HepG2 (cell line): ENCODE measurements around the gene CDK5RAP1. TPM values are rescaled to one million over a fixed set of nuclear protein-coding genes. Genes with fewer than 3 reads are reported as not detected.

ENCODE experiments used
- AGO1 ChIP-seq: fragments of 200-400 bp; formaldehyde crosslinking; IDR thresholded peaks from 2 replicates; pipeline ENCODE4 v1.6.1; 2017; ENCODE audit warnings: mild to moderate bottlenecking, low read depth, low read length, moderate library complexity; ENCODE audit not compliant: poor library complexity, severe bottlenecking
- GFI1 ChIP-seq: sonication (generic); formaldehyde crosslinking; IDR thresholded peaks from 2 replicates; pipeline ENCODE4 v1.5.0; 2020; ENCODE audit warnings: missing genetic modification reagents, mild to moderate bottlenecking, borderline replicate concordance
- HDAC2 ChIP-seq: sonication (generic); formaldehyde crosslinking; IDR thresholded peaks from 2 replicates; pipeline ENCODE4 v1.4.0; 2020; ENCODE audit warnings: missing genetic modification reagents
- NR2F6 ChIP-seq, 2 experiments: IDR thresholded peaks; 2 replicates each; pipeline ENCODE4 v1.6.1; 2016; ENCODE audit warnings: antibody characterized with exemption in 1 of 2, mild to moderate bottlenecking in 1 of 2
- RFX5 ChIP-seq: IDR thresholded peaks from 2 replicates; pipeline ENCODE4 v1.6.1; 2011; ENCODE audit warnings: low read depth, low read length, improper control_type of control experiment
- SRY ChIP-seq: sonication (generic); formaldehyde crosslinking; IDR thresholded peaks from 2 replicates; pipeline ENCODE4 v1.8.0; 2022; ENCODE audit warnings: mild to moderate bottlenecking, missing genetic modification reagents
- TCF7 ChIP-seq: sonication (generic); IDR thresholded peaks from 2 replicates; pipeline ENCODE4 v1.6.1; 2016; ENCODE audit warnings: antibody characterized with exemption, low read depth
- ZBTB33 ChIP-seq: sonication (generic); formaldehyde crosslinking; IDR thresholded peaks from 2 replicates; pipeline ENCODE4 v1.4.0; 2020; ENCODE audit warnings: missing genetic modification reagents
- ZBTB40 ChIP-seq, 2 experiments: fragments of 450-650 bp in 1 of 2; sonication (generic) in 1 of 2; formaldehyde crosslinking in 1 of 2; IDR thresholded peaks; 2 replicates each; pipeline versions ENCODE4 v1.6.1 to v1.8.0; 2016 to 2022; ENCODE audit warnings: antibody characterized with exemption in 1 of 2, mild to moderate bottlenecking in 1 of 2, missing genetic modification reagents in 1 of 2
- ZNF232 ChIP-seq: sonication (generic); formaldehyde crosslinking; IDR thresholded peaks from 2 replicates; pipeline ENCODE4 v1.4.0; 2020; ENCODE audit warnings: missing genetic modification reagents, borderline replicate concordance
- ZNF646 ChIP-seq: sonication (generic); formaldehyde crosslinking; IDR thresholded peaks from 2 replicates; pipeline ENCODE4 v1.9.0; 2021; ENCODE audit warnings: mild to moderate bottlenecking, missing genetic modification reagents
- polyA plus RNA-seq, 8 experiments: library from polyadenylated mRNA; depleted of rRNA in 3 of 8; stranded (reverse) in 7 of 8; unstranded in 1 of 8; fragments of >200 nt; fragmentation: Illumina TruSeq in 4 of 8; extraction: Trizol in 4 of 8; gene quantifications; 2 replicates each; pipeline versions ENCODE4 v1.2.1 to v1.2.3, GENCODE V29; 2011 to 2016; ENCODE audit warnings: low read depth in 4 of 8, missing spikeins in 1 of 8, mixed read lengths in 1 of 8; ENCODE audit not compliant: insufficient read depth in 1 of 8
- total RNA-seq, 5 experiments: library from RNA; depleted of rRNA; stranded (reverse); fragments of >200 nt; fragmentation: Illumina TruSeq; extraction: Trizol; gene quantifications; 2 replicates each; pipeline ENCODE4 v1.2.3, GENCODE V29; 2016; ENCODE audit warnings: low read depth in 1 of 5

CDK5RAP1 gene
- total and polyA plus RNA-seq, 2 of the 13 experiments (the other 11 are each of a cell fraction or from before 2014, with no cell fraction given): 53.6 to 98.2 TPM

- TF ChIP-seq ZBTB33 (CRISPR knock-in tag) (0 out of 2 replicates have a peak, but pooled peaks have one; percentile 25), GFI1 (CRISPR knock-in tag) (peak; percentile 23; the same call in 1 of the 2 replicates), NR2F6 (IDR thresholded peaks at IDR 0.05) (peak; percentile 98), NR2F6 (CRISPR knock-in tag; IDR thresholded peaks at IDR 0.05) (peak; percentile 95), RFX5 (no peak), AGO1 (no peak), HDAC2 (CRISPR knock-in tag) (peak; percentile 72), ZNF232 (CRISPR knock-in tag) (0 out of 2 replicates have a peak, but pooled peaks have one; percentile 20), SRY (no peak), TCF7 (peak; percentile 87), ZBTB40 (IDR thresholded peaks at IDR 0.05) (no peak), ZBTB40 (CRISPR knock-in tag; IDR thresholded peaks at IDR 0.05) (0 out of 2 replicates have a peak, but pooled peaks have one; percentile 5), ZNF646 (CRISPR knock-in tag) (no peak)
Measured at GRCh38 chr20:33339515-33340058, 61.7 kb downstream of the CDK5RAP1 start (continued).
